K562 (cell line): Measurements from ENCODE around the gene PDZK1IP1. TPM values are rescaled to one million over a fixed set of nuclear protein-coding genes. Genes with fewer than 3 reads are reported as not detected.

Experiments used
- ATF7 ChIP-seq: fragments of 450-650 bp; IDR thresholded peaks from 2 replicates; pipeline ENCODE4 v1.7.1; 2014; ENCODE audit warnings: mild to moderate bottlenecking, moderate library complexity
- BRD9 ChIP-seq: fragments of 450-650 bp; IDR thresholded peaks from 2 replicates; pipeline ENCODE4 v1.6.1; 2018; ENCODE audit warnings: low read depth; ENCODE audit not compliant: partially characterized antibody
- CHD2 ChIP-seq: IDR thresholded peaks from 2 replicates; pipeline ENCODE4 v1.6.1; 2011; ENCODE audit warnings: low read depth, low read length
- L3MBTL2 ChIP-seq: fragments of 450-650 bp; IDR thresholded peaks from 2 replicates; pipeline ENCODE4 v1.6.1; 2016; ENCODE audit warnings: mild to moderate bottlenecking, moderate library complexity
- RAD21 ChIP-seq, 2 experiments: fragments of 250-450 bp in 1 of 2; fragments of 450-650 bp in 1 of 2; sonication (Bioruptor Pico) in 1 of 2; formaldehyde crosslinking in 1 of 2; IDR thresholded peaks in 1 of 2; conservative IDR thresholded peaks in 1 of 2; 2 replicates each; pipeline versions ENCODE4 v1.4.0 to v1.8.0; 2020 to 2022; ENCODE audit warnings: mild to moderate bottlenecking in 2 of 2, moderate library complexity in 1 of 2
- SMC3 ChIP-seq: conservative IDR thresholded peaks from 2 replicates; pipeline ENCODE4 v1.6.1; 2011; ENCODE audit warnings: low read depth, low read length, improper control_type of control experiment; ENCODE audit not compliant: insufficient read depth
- polyA plus RNA-seq, 8 experiments: library from polyadenylated mRNA; depleted of rRNA in 4 of 8; stranded (reverse) in 5 of 8; unstranded in 3 of 8; fragments of >200 nt; fragmentation: Nextera tagmentation in 2 of 8; fragmentation: Illumina TruSeq in 1 of 8; extraction: Ambion mirVana in 2 of 8; extraction: Trizol in 1 of 8; gene quantifications; 2 replicates each; pipeline versions ENCODE4 v1.2.1 to v1.2.3, GENCODE V29; 2011 to 2014; ENCODE audit warnings: inconsistent platforms in 1 of 8, missing spikeins in 1 of 8
- total RNA-seq, 7 experiments: library from RNA; depleted of rRNA in 6 of 7; stranded (reverse); fragments of >200 nt in 6 of 7; fragmentation: Illumina TruSeq in 2 of 7; extraction: Trizol in 2 of 7; gene quantifications; 2 replicates each; pipeline versions ENCODE4 v1.2.1 to v1.2.3, GENCODE V29; 2011 to 2021; ENCODE audit warnings: low replicate concordance in 1 of 7
- TF ChIP-seq, protein P1 (sequence below): fragments of 450-650 bp; IDR thresholded peaks from 2 replicates; pipeline ENCODE4 v1.6.1; 2016; ENCODE audit warnings: low read depth
- TF ChIP-seq, protein P2 (sequence below): sonication (generic); formaldehyde crosslinking; IDR thresholded peaks from 2 replicates; pipeline ENCODE4 v1.8.0; 2022; ENCODE audit warnings: mild to moderate bottlenecking, missing genetic modification reagents
- TF ChIP-seq, protein P3 (sequence below), 2 experiments: fragments of 450-650 bp; conservative IDR thresholded peaks; 2 replicates each; pipeline ENCODE4 v1.6.1; 2017; ENCODE audit warnings: mild to moderate bottlenecking in 2 of 2, moderate library complexity in 2 of 2

PDZK1IP1 gene
- total and polyA plus RNA-seq, 9 of the 15 experiments (the other 6 are each of a cell fraction or from before 2014, with no cell fraction given), result 0.17 to 0.68 (median 0.53) TPM; not detected in 2

DNA sequence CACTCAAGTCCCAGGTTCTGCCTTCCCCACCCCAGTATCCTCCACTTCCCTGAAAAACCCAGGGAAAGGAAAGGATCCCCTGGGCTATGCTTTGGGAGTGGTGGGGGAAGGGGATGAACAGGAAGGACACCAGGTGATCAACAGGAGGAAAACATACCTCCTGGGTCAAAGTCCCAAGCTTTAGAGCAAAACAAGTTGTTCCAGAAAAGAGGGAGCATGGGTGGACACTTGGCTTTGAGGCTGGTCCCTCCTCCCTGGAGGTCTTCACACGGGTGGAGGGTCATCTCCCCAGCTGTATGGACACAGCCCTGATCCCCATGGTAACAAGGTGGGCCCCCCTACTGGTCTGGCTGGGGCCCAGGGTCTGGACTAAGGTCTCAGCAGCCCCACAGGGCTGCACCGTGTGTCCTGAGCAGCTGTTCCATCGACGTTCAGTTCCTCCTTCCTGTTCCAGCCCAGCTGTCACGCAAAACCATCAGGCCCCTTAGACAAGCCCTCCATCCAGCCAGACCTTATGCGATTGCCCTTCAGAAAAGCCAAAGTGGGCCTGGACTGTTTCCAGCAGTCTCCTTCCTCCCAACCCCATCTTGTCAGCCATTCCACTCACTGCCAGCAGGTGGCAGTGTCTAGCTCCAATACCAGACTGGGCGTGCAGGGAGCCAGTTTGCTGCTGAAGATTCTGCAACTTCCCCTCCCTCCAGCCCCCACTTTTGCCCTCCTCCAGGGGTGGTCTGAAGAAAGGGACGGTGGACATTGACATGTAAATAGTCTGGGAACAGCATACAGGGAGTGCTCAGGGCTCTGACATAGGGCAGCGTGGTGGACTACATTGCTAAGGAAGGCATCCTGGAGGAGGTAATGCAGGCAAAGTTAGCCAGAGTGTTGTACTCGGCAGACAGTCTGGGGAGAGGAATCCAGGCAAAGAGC lies 2.9 kb upstream of the PDZK1IP1 start (continued):
- TF ChIP-seq ATF7 (peak; percentile 51; the same call in 1 of the 2 replicates), RAD21 (CRISPR knock-in tag; conservative IDR thresholded peaks at IDR 0.05 in 1 of 2, IDR thresholded peaks at IDR 0.05 in 1 of 2) (peak; percentile 98), SMC3 (peak; percentile 94), L3MBTL2 (peak; percentile 43), CHD2 (0 out of 2 replicates have a peak, but pooled peaks have one; percentile 32), BRD9 (peak; percentile 87)
- TF ChIP-seq, protein P1, sequence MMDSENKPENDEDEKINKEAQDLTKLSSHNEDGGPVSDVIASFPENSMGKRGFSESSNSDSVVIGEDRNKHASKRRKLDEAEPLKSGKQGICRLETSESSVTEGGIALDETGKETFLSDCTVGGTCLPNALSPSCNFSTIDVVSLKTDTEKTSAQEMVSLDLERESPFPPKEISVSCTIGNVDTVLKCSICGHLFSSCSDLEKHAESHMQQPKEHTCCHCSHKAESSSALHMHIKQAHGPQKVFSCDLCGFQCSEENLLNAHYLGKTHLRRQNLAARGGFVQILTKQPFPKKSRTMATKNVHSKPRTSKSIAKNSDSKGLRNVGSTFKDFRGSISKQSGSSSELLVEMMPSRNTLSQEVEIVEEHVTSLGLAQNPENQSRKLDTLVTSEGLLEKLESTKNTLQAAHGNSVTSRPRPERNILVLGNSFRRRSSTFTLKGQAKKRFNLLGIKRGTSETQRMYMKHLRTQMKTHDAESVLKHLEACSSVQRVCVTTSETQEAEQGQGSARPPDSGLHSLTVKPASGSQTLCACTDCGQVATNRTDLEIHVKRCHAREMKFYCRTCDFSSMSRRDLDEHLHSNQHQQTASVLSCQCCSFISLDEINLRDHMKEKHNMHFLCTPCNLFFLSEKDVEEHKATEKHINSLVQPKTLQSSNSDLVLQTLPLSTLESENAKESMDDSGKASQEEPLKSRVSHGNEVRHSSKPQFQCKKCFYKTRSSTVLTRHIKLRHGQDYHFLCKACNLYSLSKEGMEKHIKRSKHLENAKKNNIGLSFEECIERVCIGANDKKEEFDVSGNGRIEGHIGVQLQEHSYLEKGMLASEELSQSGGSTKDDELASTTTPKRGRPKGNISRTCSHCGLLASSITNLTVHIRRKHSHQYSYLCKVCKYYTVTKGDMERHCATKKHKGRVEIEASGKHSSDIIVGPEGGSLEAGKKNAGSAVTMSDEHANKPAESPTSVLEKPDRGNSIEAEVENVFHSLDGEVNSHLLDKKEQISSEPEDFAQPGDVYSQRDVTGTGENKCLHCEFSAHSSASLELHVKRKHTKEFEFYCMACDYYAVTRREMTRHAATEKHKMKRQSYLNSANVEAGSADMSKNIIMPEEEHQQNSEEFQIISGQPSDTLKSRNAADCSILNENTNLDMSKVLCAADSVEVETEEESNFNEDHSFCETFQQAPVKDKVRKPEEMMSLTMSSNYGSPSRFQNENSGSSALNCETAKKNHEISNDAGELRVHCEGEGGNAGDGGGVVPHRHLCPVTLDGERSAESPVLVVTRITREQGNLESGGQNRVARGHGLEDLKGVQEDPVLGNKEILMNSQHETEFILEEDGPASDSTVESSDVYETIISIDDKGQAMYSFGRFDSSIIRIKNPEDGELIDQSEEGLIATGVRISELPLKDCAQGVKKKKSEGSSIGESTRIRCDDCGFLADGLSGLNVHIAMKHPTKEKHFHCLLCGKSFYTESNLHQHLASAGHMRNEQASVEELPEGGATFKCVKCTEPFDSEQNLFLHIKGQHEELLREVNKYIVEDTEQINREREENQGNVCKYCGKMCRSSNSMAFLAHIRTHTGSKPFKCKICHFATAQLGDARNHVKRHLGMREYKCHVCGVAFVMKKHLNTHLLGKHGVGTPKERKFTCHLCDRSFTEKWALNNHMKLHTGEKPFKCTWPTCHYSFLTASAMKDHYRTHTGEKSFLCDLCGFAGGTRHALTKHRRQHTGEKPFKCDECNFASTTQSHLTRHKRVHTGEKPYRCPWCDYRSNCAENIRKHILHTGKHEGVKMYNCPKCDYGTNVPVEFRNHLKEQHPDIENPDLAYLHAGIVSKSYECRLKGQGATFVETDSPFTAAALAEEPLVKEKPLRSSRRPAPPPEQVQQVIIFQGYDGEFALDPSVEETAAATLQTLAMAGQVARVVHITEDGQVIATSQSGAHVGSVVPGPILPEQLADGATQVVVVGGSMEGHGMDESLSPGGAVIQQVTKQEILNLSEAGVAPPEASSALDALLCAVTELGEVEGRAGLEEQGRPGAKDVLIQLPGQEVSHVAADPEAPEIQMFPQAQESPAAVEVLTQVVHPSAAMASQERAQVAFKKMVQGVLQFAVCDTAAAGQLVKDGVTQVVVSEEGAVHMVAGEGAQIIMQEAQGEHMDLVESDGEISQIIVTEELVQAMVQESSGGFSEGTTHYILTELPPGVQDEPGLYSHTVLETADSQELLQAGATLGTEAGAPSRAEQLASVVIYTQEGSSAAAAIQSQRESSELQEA, result no peak
- TF ChIP-seq, protein P2, sequence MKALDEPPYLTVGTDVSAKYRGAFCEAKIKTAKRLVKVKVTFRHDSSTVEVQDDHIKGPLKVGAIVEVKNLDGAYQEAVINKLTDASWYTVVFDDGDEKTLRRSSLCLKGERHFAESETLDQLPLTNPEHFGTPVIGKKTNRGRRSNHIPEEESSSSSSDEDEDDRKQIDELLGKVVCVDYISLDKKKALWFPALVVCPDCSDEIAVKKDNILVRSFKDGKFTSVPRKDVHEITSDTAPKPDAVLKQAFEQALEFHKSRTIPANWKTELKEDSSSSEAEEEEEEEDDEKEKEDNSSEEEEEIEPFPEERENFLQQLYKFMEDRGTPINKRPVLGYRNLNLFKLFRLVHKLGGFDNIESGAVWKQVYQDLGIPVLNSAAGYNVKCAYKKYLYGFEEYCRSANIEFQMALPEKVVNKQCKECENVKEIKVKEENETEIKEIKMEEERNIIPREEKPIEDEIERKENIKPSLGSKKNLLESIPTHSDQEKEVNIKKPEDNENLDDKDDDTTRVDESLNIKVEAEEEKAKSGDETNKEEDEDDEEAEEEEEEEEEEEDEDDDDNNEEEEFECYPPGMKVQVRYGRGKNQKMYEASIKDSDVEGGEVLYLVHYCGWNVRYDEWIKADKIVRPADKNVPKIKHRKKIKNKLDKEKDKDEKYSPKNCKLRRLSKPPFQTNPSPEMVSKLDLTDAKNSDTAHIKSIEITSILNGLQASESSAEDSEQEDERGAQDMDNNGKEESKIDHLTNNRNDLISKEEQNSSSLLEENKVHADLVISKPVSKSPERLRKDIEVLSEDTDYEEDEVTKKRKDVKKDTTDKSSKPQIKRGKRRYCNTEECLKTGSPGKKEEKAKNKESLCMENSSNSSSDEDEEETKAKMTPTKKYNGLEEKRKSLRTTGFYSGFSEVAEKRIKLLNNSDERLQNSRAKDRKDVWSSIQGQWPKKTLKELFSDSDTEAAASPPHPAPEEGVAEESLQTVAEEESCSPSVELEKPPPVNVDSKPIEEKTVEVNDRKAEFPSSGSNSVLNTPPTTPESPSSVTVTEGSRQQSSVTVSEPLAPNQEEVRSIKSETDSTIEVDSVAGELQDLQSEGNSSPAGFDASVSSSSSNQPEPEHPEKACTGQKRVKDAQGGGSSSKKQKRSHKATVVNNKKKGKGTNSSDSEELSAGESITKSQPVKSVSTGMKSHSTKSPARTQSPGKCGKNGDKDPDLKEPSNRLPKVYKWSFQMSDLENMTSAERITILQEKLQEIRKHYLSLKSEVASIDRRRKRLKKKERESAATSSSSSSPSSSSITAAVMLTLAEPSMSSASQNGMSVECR (CRISPR knock-in tag), result peak; percentile 53; the same call in 1 of the 2 replicates
- TF ChIP-seq, protein P3, sequence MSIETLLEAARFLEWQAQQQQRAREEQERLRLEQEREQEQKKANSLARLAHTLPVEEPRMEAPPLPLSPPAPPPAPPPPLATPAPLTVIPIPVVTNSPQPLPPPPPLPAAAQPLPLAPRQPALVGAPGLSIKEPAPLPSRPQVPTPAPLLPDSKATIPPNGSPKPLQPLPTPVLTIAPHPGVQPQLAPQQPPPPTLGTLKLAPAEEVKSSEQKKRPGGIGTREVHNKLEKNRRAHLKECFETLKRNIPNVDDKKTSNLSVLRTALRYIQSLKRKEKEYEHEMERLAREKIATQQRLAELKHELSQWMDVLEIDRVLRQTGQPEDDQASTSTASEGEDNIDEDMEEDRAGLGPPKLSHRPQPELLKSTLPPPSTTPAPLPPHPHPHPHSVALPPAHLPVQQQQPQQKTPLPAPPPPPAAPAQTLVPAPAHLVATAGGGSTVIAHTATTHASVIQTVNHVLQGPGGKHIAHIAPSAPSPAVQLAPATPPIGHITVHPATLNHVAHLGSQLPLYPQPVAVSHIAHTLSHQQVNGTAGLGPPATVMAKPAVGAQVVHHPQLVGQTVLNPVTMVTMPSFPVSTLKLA (conservative IDR thresholded peaks at IDR 0.05), result no peak
